HL-60/S4 (cell line): ENCODE data around the gene MEN1.

ENCODE experiments used
- in situ Hi-C: fragments of 300-500 bp; cut with MboI; formaldehyde crosslinking; loops from 2 replicates; pipeline ENCODE4 v1.14.3; 2022; ENCODE audit warnings: low sequenced_read_pairs

MEN1 gene

GRCh38 chr11:64810271-64810890, at the start of gene MEN1:
Gene MEN1 (minus strand): TSS chr11:64810551. CDS start chr11:64810109, 442 bp downstream.
- in situ Hi-C loops: no loop called here

GRCh38 chr11:64859542-64860414, 49.4 kb upstream of the MEN1 start:
- in situ Hi-C loops: no loop called here

- in situ Hi-C loops: no loop called here
These were observed 48.3 kb upstream of the MEN1 start for GRCh38 chr11:64858467-64859263.

- in situ Hi-C loops: no loop called here
These were observed 47.1 kb upstream of the MEN1 start for GRCh38 chr11:64857485-64857884.

- in situ Hi-C loops: no loop called here
These were observed 46.3 kb upstream of the MEN1 start for GRCh38 chr11:64856382-64857227.

GRCh38 chr11:64855596-64856304, 45.4 kb upstream of the MEN1 start:
- in situ Hi-C loops: no loop called here

GRCh38 chr11:64854534-64855502, 44.5 kb upstream of the MEN1 start:
- in situ Hi-C loops: no loop called here

- in situ Hi-C loops: no loop called here
These were observed 43.8 kb upstream of the MEN1 start for GRCh38 chr11:64854157-64854533.

GRCh38 chr11:64853709-64854108, 43.4 kb upstream of the MEN1 start:
- in situ Hi-C loops: no loop called here

- in situ Hi-C loops: no loop called here
These were observed 42.6 kb upstream of the MEN1 start for GRCh38 chr11:64852804-64853509.

GRCh38 chr11:64851831-64852351, 41.5 kb upstream of the MEN1 start:
- in situ Hi-C loops: no loop called here

- in situ Hi-C loops: no loop called here
These were observed 40.7 kb upstream of the MEN1 start for GRCh38 chr11:64850979-64851567.

- in situ Hi-C loops: loop anchor here (5.0 to 10.0 kb wide), 2 partner anchors 43 to 265 kb away; partner anchors contain the start of genes TM7SF2 and ZNHIT2
These were observed 39.4 kb upstream of the MEN1 start for GRCh38 chr11:64849598-64850356.

- in situ Hi-C loops: loop anchor here (5.0 to 10.0 kb wide), 2 partner anchors 43 to 266 kb away; partner anchors contain the start of genes TM7SF2 and ZNHIT2
These were observed 38.7 kb upstream of the MEN1 start for GRCh38 chr11:64848826-64849597.

GRCh38 chr11:64848214-64848825, 38.0 kb upstream of the MEN1 start:
- in situ Hi-C loops: loop anchor here (5.0 to 10.0 kb wide), 2 partner anchors 44 to 266 kb away; partner anchors contain the start of genes TM7SF2 and ZNHIT2
